HepG2 (cell line): ENCODE results near the gene GGA2. TPM values are rescaled to one million over a fixed set of nuclear protein-coding genes. Genes with fewer than 3 reads are reported as not detected.

Experiments used
- AGO1 ChIP-seq: fragments of 200-400 bp; formaldehyde crosslinking; IDR thresholded peaks from 2 replicates; pipeline ENCODE4 v1.6.1; 2017; ENCODE audit warnings: mild to moderate bottlenecking, low read depth, low read length, moderate library complexity; ENCODE audit not compliant: poor library complexity, severe bottlenecking
- CBFB ChIP-seq: sonication (generic); formaldehyde crosslinking; IDR thresholded peaks from 2 replicates; pipeline ENCODE4 v1.4.0; 2020; ENCODE audit warnings: missing genetic modification reagents
- GPN1 ChIP-seq: sonication (generic); formaldehyde crosslinking; IDR thresholded peaks from 2 replicates; pipeline ENCODE4 v1.5.1; 2020; ENCODE audit warnings: missing genetic modification reagents, borderline replicate concordance
- HIVEP1 ChIP-seq: sonication (generic); formaldehyde crosslinking; IDR thresholded peaks from 2 replicates; pipeline ENCODE4 v1.4.0; 2020; ENCODE audit warnings: mild to moderate bottlenecking, missing genetic modification reagents
- JUN ChIP-seq: sonication (generic); formaldehyde crosslinking; IDR thresholded peaks from 2 replicates; pipeline ENCODE4 v1.4.0; 2020; ENCODE audit warnings: mild to moderate bottlenecking, missing genetic modification reagents
- MAFK ChIP-seq, 2 experiments: IDR thresholded peaks in 1 of 2; conservative IDR thresholded peaks in 1 of 2; 2 replicates each; pipeline ENCODE4 v1.6.1; 2011; ENCODE audit warnings: improper control_type of control experiment in 2 of 2, low read length in 2 of 2
- MYNN ChIP-seq: sonication (generic); formaldehyde crosslinking; IDR thresholded peaks from 2 replicates; pipeline ENCODE4 v1.4.0; 2020; ENCODE audit warnings: mild to moderate bottlenecking, low read depth, missing genetic modification reagents
- ZNF709 ChIP-seq: sonication (generic); formaldehyde crosslinking; IDR thresholded peaks from 2 replicates; pipeline ENCODE4 v1.5.0; 2020; ENCODE audit warnings: mild to moderate bottlenecking, missing genetic modification reagents
- ZNF841 ChIP-seq: sonication (generic); formaldehyde crosslinking; IDR thresholded peaks from 2 replicates; pipeline ENCODE4 v1.8.1; 2023; ENCODE audit warnings: missing genetic modification reagents, borderline replicate concordance
- polyA plus RNA-seq, 8 experiments: library from polyadenylated mRNA; depleted of rRNA in 3 of 8; stranded (reverse) in 7 of 8; unstranded in 1 of 8; fragments of >200 nt; fragmentation: Illumina TruSeq in 4 of 8; extraction: Trizol in 4 of 8; gene quantifications; 2 replicates each; pipeline versions ENCODE4 v1.2.1 to v1.2.3, GENCODE V29; 2011 to 2016; ENCODE audit warnings: low read depth in 4 of 8, missing spikeins in 1 of 8, mixed read lengths in 1 of 8; ENCODE audit not compliant: insufficient read depth in 1 of 8
- total RNA-seq, 5 experiments: library from RNA; depleted of rRNA; stranded (reverse); fragments of >200 nt; fragmentation: Illumina TruSeq; extraction: Trizol; gene quantifications; 2 replicates each; pipeline ENCODE4 v1.2.3, GENCODE V29; 2016; ENCODE audit warnings: low read depth in 1 of 5
- TF ChIP-seq, protein P1 (sequence below): sonication (generic); formaldehyde crosslinking; IDR thresholded peaks from 2 replicates; pipeline ENCODE4 v1.4.0; 2020; ENCODE audit warnings: mild to moderate bottlenecking, missing genetic modification reagents
- TF ChIP-seq, protein P2 (sequence below): sonication (generic); formaldehyde crosslinking; IDR thresholded peaks from 2 replicates; pipeline ENCODE4 v1.4.0; 2020; ENCODE audit warnings: mild to moderate bottlenecking, missing genetic modification reagents
- TF ChIP-seq, protein P3 (sequence below): sonication (generic); formaldehyde crosslinking; IDR thresholded peaks from 2 replicates; pipeline ENCODE4 v1.5.0; 2020; ENCODE audit warnings: missing genetic modification reagents, mild to moderate bottlenecking, borderline replicate concordance
- TF ChIP-seq, protein P4 (sequence below): sonication (generic); formaldehyde crosslinking; IDR thresholded peaks from one replicate; pipeline ENCODE4 v1.5.1; 2020; ENCODE audit warnings: mild to moderate bottlenecking, missing genetic modification reagents; ENCODE audit errors: not compliant biosample characterization

Gene GGA2
- total and polyA plus RNA-seq, 2 of the 13 experiments (the other 11 are each of a cell fraction or from before 2014, with no cell fraction given): 51.5 to 69.8 TPM

- TF ChIP-seq, protein P1, sequence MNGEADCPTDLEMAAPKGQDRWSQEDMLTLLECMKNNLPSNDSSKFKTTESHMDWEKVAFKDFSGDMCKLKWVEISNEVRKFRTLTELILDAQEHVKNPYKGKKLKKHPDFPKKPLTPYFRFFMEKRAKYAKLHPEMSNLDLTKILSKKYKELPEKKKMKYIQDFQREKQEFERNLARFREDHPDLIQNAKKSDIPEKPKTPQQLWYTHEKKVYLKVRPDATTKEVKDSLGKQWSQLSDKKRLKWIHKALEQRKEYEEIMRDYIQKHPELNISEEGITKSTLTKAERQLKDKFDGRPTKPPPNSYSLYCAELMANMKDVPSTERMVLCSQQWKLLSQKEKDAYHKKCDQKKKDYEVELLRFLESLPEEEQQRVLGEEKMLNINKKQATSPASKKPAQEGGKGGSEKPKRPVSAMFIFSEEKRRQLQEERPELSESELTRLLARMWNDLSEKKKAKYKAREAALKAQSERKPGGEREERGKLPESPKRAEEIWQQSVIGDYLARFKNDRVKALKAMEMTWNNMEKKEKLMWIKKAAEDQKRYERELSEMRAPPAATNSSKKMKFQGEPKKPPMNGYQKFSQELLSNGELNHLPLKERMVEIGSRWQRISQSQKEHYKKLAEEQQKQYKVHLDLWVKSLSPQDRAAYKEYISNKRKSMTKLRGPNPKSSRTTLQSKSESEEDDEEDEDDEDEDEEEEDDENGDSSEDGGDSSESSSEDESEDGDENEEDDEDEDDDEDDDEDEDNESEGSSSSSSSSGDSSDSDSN (CRISPR knock-in tag): peak; percentile 97
- peak; percentile 62; the same call in 1 of the 2 replicates for TF ChIP-seq HIVEP1
- TF ChIP-seq ZNF841: no peak
- TF ChIP-seq, protein P2, sequence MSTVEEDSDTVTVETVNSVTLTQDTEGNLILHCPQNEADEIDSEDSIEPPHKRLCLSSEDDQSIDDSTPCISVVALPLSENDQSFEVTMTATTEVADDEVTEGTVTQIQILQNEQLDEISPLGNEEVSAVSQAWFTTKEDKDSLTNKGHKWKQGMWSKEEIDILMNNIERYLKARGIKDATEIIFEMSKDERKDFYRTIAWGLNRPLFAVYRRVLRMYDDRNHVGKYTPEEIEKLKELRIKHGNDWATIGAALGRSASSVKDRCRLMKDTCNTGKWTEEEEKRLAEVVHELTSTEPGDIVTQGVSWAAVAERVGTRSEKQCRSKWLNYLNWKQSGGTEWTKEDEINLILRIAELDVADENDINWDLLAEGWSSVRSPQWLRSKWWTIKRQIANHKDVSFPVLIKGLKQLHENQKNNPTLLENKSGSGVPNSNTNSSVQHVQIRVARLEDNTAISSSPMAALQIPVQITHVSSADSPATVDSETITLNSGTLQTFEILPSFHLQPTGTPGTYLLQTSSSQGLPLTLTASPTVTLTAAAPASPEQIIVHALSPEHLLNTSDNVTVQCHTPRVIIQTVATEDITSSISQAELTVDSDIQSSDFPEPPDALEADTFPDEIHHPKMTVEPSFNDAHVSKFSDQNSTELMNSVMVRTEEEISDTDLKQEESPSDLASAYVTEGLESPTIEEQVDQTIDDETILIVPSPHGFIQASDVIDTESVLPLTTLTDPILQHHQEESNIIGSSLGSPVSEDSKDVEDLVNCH (CRISPR knock-in tag): peak; percentile 44; the same call in 1 of the 2 replicates
- TF ChIP-seq ZNF709: peak; percentile 98
- TF ChIP-seq MYNN (CRISPR knock-in tag): peak; percentile 94
- TF ChIP-seq MAFK (conservative IDR thresholded peaks at IDR 0.05 in 1 of 2, IDR thresholded peaks at IDR 0.05 in 1 of 2; ENCODE audit: low read length in 2 of 2): peak; percentile 37 to 51; a peak in 3 of 4 replicates
- TF ChIP-seq, protein P3, sequence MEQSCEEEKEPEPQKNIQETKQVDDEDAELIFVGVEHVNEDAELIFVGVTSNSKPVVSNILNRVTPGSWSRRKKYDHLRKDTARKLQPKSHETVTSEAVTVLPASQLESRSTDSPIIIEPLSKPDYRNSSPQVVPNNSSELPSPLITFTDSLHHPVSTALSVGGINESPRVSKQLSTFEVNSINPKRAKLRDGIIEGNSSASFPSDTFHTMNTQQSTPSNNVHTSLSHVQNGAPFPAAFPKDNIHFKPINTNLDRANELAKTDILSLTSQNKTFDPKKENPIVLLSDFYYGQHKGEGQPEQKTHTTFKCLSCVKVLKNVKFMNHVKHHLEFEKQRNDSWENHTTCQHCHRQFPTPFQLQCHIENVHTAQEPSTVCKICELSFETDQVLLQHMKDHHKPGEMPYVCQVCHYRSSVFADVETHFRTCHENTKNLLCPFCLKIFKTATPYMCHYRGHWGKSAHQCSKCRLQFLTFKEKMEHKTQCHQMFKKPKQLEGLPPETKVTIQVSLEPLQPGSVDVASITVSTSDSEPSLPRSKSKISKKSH (CRISPR knock-in tag): peak; percentile 52
- peak; percentile 94 for TF ChIP-seq AGO1
- TF ChIP-seq JUN (CRISPR knock-in tag): peak; percentile 76; the same call in 1 of the 2 replicates
- TF ChIP-seq, protein P4, sequence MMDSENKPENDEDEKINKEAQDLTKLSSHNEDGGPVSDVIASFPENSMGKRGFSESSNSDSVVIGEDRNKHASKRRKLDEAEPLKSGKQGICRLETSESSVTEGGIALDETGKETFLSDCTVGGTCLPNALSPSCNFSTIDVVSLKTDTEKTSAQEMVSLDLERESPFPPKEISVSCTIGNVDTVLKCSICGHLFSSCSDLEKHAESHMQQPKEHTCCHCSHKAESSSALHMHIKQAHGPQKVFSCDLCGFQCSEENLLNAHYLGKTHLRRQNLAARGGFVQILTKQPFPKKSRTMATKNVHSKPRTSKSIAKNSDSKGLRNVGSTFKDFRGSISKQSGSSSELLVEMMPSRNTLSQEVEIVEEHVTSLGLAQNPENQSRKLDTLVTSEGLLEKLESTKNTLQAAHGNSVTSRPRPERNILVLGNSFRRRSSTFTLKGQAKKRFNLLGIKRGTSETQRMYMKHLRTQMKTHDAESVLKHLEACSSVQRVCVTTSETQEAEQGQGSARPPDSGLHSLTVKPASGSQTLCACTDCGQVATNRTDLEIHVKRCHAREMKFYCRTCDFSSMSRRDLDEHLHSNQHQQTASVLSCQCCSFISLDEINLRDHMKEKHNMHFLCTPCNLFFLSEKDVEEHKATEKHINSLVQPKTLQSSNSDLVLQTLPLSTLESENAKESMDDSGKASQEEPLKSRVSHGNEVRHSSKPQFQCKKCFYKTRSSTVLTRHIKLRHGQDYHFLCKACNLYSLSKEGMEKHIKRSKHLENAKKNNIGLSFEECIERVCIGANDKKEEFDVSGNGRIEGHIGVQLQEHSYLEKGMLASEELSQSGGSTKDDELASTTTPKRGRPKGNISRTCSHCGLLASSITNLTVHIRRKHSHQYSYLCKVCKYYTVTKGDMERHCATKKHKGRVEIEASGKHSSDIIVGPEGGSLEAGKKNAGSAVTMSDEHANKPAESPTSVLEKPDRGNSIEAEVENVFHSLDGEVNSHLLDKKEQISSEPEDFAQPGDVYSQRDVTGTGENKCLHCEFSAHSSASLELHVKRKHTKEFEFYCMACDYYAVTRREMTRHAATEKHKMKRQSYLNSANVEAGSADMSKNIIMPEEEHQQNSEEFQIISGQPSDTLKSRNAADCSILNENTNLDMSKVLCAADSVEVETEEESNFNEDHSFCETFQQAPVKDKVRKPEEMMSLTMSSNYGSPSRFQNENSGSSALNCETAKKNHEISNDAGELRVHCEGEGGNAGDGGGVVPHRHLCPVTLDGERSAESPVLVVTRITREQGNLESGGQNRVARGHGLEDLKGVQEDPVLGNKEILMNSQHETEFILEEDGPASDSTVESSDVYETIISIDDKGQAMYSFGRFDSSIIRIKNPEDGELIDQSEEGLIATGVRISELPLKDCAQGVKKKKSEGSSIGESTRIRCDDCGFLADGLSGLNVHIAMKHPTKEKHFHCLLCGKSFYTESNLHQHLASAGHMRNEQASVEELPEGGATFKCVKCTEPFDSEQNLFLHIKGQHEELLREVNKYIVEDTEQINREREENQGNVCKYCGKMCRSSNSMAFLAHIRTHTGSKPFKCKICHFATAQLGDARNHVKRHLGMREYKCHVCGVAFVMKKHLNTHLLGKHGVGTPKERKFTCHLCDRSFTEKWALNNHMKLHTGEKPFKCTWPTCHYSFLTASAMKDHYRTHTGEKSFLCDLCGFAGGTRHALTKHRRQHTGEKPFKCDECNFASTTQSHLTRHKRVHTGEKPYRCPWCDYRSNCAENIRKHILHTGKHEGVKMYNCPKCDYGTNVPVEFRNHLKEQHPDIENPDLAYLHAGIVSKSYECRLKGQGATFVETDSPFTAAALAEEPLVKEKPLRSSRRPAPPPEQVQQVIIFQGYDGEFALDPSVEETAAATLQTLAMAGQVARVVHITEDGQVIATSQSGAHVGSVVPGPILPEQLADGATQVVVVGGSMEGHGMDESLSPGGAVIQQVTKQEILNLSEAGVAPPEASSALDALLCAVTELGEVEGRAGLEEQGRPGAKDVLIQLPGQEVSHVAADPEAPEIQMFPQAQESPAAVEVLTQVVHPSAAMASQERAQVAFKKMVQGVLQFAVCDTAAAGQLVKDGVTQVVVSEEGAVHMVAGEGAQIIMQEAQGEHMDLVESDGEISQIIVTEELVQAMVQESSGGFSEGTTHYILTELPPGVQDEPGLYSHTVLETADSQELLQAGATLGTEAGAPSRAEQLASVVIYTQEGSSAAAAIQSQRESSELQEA (CRISPR knock-in tag): peak; percentile 64
- peak; percentile 96; the same call in 1 of the 2 replicates for TF ChIP-seq GPN1 (CRISPR knock-in tag)
- TF ChIP-seq CBFB (CRISPR knock-in tag): peak; percentile 79; the same call in 1 of the 2 replicates
Observed at GRCh38 chr16:23510164-23510914, at the start of gene GGA2 (continued).
